Testis (tissue), 2 donors: ENCODE data around the gene TIGD6.

Experiments
- POLR2A ChIP-seq: fragments of 450-650 bp; IDR thresholded peaks from one replicate; pipeline ENCODE4 v1.6.1; 2017; ENCODE audit warnings: antibody characterized with exemption, mild to moderate bottlenecking, moderate library complexity
- TF ChIP-seq, protein P1 (sequence below), 3 experiments: fragments of 450-650 bp in 2 of 3; fragments of 200-600 bp in 1 of 3; sonication (generic) in 1 of 3; IDR thresholded peaks; one replicate each; pipeline ENCODE4 v1.5.1; 2016 to 2019; ENCODE audit warnings: antibody characterized with exemption in 3 of 3, mild to moderate bottlenecking in 2 of 3, moderate library complexity in 1 of 3

DNA sequence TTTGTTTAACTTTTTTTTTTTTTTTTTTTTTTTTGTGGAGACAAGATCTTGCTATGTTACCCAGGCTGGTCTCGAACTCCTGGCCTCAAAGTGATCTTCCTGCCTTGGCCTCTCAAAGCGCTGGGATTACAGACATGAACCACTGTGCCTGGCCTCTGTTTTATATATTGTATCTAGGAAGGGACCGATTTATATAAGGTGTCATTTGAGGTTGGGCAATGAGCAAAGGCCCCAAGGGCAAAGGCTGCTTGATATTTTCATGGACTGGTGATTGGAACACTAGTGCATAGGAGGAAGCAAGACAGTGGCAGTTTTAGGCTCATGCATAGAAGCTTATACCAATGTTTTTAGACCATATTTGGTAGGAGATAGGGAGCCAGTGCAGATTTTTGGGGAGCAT lies 36.7 kb downstream of the TIGD6 start:
- no peak for TF ChIP-seq POLR2A
- TF ChIP-seq, protein P1, sequence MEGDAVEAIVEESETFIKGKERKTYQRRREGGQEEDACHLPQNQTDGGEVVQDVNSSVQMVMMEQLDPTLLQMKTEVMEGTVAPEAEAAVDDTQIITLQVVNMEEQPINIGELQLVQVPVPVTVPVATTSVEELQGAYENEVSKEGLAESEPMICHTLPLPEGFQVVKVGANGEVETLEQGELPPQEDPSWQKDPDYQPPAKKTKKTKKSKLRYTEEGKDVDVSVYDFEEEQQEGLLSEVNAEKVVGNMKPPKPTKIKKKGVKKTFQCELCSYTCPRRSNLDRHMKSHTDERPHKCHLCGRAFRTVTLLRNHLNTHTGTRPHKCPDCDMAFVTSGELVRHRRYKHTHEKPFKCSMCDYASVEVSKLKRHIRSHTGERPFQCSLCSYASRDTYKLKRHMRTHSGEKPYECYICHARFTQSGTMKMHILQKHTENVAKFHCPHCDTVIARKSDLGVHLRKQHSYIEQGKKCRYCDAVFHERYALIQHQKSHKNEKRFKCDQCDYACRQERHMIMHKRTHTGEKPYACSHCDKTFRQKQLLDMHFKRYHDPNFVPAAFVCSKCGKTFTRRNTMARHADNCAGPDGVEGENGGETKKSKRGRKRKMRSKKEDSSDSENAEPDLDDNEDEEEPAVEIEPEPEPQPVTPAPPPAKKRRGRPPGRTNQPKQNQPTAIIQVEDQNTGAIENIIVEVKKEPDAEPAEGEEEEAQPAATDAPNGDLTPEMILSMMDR (IDR thresholded peaks at IDR 0.05): no peak
